Naive thymus-derived CD4-positive, alpha-beta T cell (primary cell): ENCODE results near the gene ZNF253. TPM values are rescaled to one million over a fixed set of nuclear protein-coding genes. Genes with fewer than 3 reads are reported as not detected.
A peak's percentile ranks its signal among the peaks of the same experiment; 100 is the strongest.
"Not testable (repeated sequence)": the region's sequence is repeated elsewhere in the genome, so short reads cannot be mapped to it uniquely, and the experiment has no call there.

Experiments
- ATAC-seq: fragments of 150-1000 bp; cut with Tn5 transposase; 2 replicates; pipeline ENCODE4 v1.10.0; 2021; ENCODE audit warnings: mild to moderate bottlenecking, moderate library complexity
- CTCF ChIA-PET: fragments of 350-600 bp; sonication (Branson Sonifier 250); formaldehyde crosslinking; loops from one replicate; lab custom pipeline; 2021; ENCODE audit warnings: antibody characterized with exemption; lab: Charles Lee
- POLR2A ChIA-PET: fragments of 350-600 bp; sonication (Branson Sonifier 250); formaldehyde crosslinking; loops from one replicate; lab custom pipeline; 2021; ENCODE audit warnings: antibody characterized with exemption, inconsistent platforms; lab: Charles Lee
- DNase-seq, 9 donors: peaks; one replicate each; pipeline versions ENCODE4 v3.0.0 to v3.0.0-alpha.2; 2020 to 2022; ENCODE audit warnings: mixed read lengths in 1 of 9
- H3K27ac ChIP-seq: one replicate; pipeline ENCODE4 v1.7.0; 2013; ENCODE audit warnings: mild to moderate bottlenecking, low read depth, low read length, moderate library complexity
- H3K27me3 ChIP-seq, 2 donors: one replicate each; pipeline ENCODE4 v1.7.0; 2013; ENCODE audit warnings: low read length in 2 of 2, mild to moderate bottlenecking in 2 of 2, moderate library complexity in 2 of 2; ENCODE audit not compliant: control insufficient read depth in 2 of 2, insufficient read depth in 2 of 2
- H3K36me3 ChIP-seq, 3 experiments: 1 replicate in 2 of 3; 2 replicates in 1 of 3; pipeline ENCODE4 v1.7.0; 2013; ENCODE audit warnings: low read length in 3 of 3, mild to moderate bottlenecking in 3 of 3, moderate library complexity in 1 of 3; ENCODE audit not compliant: insufficient read depth in 3 of 3, control insufficient read depth in 2 of 3
- H3K4me1 ChIP-seq, 2 donors: one replicate each; pipeline ENCODE4 v1.7.0; 2013; ENCODE audit warnings: low read length in 2 of 2, mild to moderate bottlenecking in 2 of 2, moderate library complexity in 1 of 2; ENCODE audit not compliant: control insufficient read depth in 2 of 2, insufficient read depth in 2 of 2
- H3K4me3 ChIP-seq: 2 replicates; pipeline ENCODE4 v1.7.0; 2013; ENCODE audit warnings: mild to moderate bottlenecking, low read length
- H3K9me3 ChIP-seq, 3 experiments: 1 replicate in 2 of 3; 2 replicates in 1 of 3; pipeline ENCODE4 v1.7.0; 2013; ENCODE audit warnings: low read length in 3 of 3; ENCODE audit not compliant: control insufficient read depth in 2 of 3
- H3K27ac Mint-ChIP-seq, 9 donors: one replicate each; pipeline ENCODE4 v1.8.0; 2020 to 2022; ENCODE audit warnings: mixed read lengths in 9 of 9, mild to moderate bottlenecking in 8 of 9, moderate library complexity in 5 of 9, inconsistent platforms in 2 of 9
- H3K27me3 Mint-ChIP-seq, 5 donors: one replicate each; pipeline ENCODE4 v1.8.0; 2021 to 2022; ENCODE audit warnings: mixed read lengths in 5 of 5, mild to moderate bottlenecking in 1 of 5
- H3K36me3 Mint-ChIP-seq, 5 donors: one replicate each; pipeline ENCODE4 v1.8.0; 2020 to 2022; ENCODE audit warnings: mixed read lengths in 5 of 5, mild to moderate bottlenecking in 3 of 5, inconsistent platforms in 1 of 5
- H3K4me1 Mint-ChIP-seq, 7 donors: one replicate each; pipeline ENCODE4 v1.8.0; 2020 to 2022; ENCODE audit warnings: mixed read lengths in 7 of 7, mild to moderate bottlenecking in 3 of 7, inconsistent platforms in 1 of 7
- H3K4me3 Mint-ChIP-seq, 10 donors: one replicate each; pipeline ENCODE4 v1.8.0; 2020 to 2022; ENCODE audit warnings: mild to moderate bottlenecking in 10 of 10, mixed read lengths in 10 of 10, moderate library complexity in 6 of 10, inconsistent platforms in 2 of 10
- H3K9me3 Mint-ChIP-seq, 11 donors: one replicate each; pipeline ENCODE4 v1.8.0; 2020 to 2022; ENCODE audit warnings: mixed read lengths in 11 of 11, mild to moderate bottlenecking in 4 of 11, inconsistent platforms in 1 of 11, moderate library complexity in 1 of 11
- intact Hi-C, 2 donors: fragments of 100-400 bp; cut with micrococcal nuclease; formaldehyde crosslinking; loops; one replicate each; pipeline ENCODE4 v1.15.1; 2023
- polyA plus RNA-seq, 2 donors: library from polyadenylated mRNA; unstranded; fragments of 300-500 nt; fragmentation: Illumina TruSeq; gene quantifications; one replicate each; pipeline ENCODE4 v1.2.3, GENCODE V29; 2021
- total RNA-seq, 6 experiments: library from RNA in 5 of 6; stranded (reverse) in 5 of 6; gene quantifications; 1 replicate in 5 of 6; 2 replicates in 1 of 6; pipeline ENCODE4 v1.2.3 and lab custom pipeline; 2021 to 2026

ZNF253 gene
- total and polyA plus RNA-seq, 7 experiments from 2014 or later: 9.5 to 33.8 (median 14.8) TPM

GRCh38 chr19:19873381-19873780, 7.7 kb downstream of the ZNF253 start:
- Mint-ChIP-seq H3K4me3 (no peak overlapping the region), H3K27me3 (no peaks in the 10 kb centered on the region), H3K9me3 (peaks cover 0 to 56% (median 4%) of the 10 kb centered on the region in 11 donors), H3K4me1 (peaks cover 9 to 48% (median 39%) of the 10 kb centered on the region in 7 donors), H3K27ac (peak overlapping the region in 1 of 9 donors; percentile 9), H3K36me3 (peaks cover 0 to 67% (median 46%) of the 10 kb centered on the region in 5 donors)
- Histone ChIP-seq H3K27ac (no peak overlapping the region), H3K27me3 (no peaks in the 10 kb centered on the region), H3K4me3 (no peak overlapping the region), H3K4me1 (peaks cover 1 to 2% of the 10 kb centered on the region in 2 donors), H3K36me3 (peaks cover 0 to 10% (median 6%) of the 10 kb centered on the region in 3 experiments), H3K9me3 (peaks cover 0 to 3% (median 0%) of the 10 kb centered on the region in 3 experiments)
- POLR2A ChIA-PET: interaction anchor here (1.3 kb wide), 1 partner anchor 52 kb away, joined by 3 read pairs; the partner anchor contains the start of gene ZNF506
- intact Hi-C loops: no loop called here
- CTCF ChIA-PET: no interaction called here
- DNase-seq (no peak), ATAC-seq (no peak)

- H3K27me3 Mint-ChIP-seq: no peaks in the 10 kb centered on the region
- POLR2A ChIA-PET: interaction anchor here (1.5 kb wide), 1 partner anchor 12 kb away, joined by 5 read pairs; the partner anchor contains the start of gene ZNF253
- peaks cover 0 to 75% (median 7%) of the 10 kb centered on the region in 11 donors for H3K9me3 Mint-ChIP-seq
- Histone ChIP-seq H3K9me3 (peaks cover 0 to 10% (median 0%) of the 10 kb centered on the region in 3 experiments), H3K27ac (no peak overlapping the region), H3K4me1 (no peaks in the 10 kb centered on the region), H3K4me3 (no peak overlapping the region), H3K36me3 (peaks cover 0 to 30% (median 11%) of the 10 kb centered on the region in 3 experiments), H3K27me3 (no peaks in the 10 kb centered on the region)
- no peak overlapping the region for H3K27ac Mint-ChIP-seq
- DNase-seq (no peak), ATAC-seq (no peak)
- no peak overlapping the region for H3K4me3 Mint-ChIP-seq
- peaks cover 0 to 69% (median 68%) of the 10 kb centered on the region in 5 donors for H3K36me3 Mint-ChIP-seq
- intact Hi-C loops: no loop called here
- H3K4me1 Mint-ChIP-seq: peaks cover 0 to 19% (median 12%) of the 10 kb centered on the region in 7 donors
- CTCF ChIA-PET: no interaction called here
Observed at GRCh38 chr19:19877724-19878123, 12.0 kb downstream of the ZNF253 start.

DNA sequence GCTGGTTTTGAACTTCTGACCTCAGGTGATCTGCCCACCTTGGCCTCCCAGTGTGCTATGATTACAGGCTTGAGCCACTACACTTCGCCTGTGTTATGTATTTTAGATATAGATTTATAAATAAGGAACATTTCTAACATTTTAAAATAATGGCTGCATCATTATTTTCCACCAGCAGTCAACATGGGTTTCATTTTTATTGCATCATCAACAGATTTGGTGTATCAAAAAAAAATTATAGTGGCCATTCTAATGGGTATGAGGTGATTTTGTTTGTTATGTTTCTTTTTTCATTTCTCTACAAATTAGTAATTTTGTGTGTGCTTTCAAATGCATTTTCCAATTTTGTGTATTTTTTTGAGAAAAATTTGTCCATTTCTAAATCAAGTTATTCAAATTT, 18.9 kb downstream of the ZNF253 start:
- Mint-ChIP-seq H3K27me3 (no peaks in the 10 kb centered on the region), H3K4me1 (no peaks in the 10 kb centered on the region), H3K27ac (no peak overlapping the region), H3K36me3 (peaks cover 4 to 76% (median 69%) of the 10 kb centered on the region in 5 donors), H3K4me3 (no peak overlapping the region), H3K9me3 (peaks cover 0 to 89% (median 22%) of the 10 kb centered on the region in 11 donors)
- intact Hi-C loops: no loop called here
- peaks cover 0 to 23% (median 0%) of the 10 kb centered on the region in 3 experiments for H3K9me3 ChIP-seq
- no peak for DNase-seq
- no peak for ATAC-seq
- ChIA-PET POLR2A (no interaction called here), CTCF (no interaction called here)
- no peak overlapping the region for H3K27ac ChIP-seq
- H3K36me3 ChIP-seq: peaks cover 0 to 31% (median 5%) of the 10 kb centered on the region in 3 experiments
- no peaks in the 10 kb centered on the region for H3K4me1 ChIP-seq
- H3K4me3 ChIP-seq: no peak overlapping the region
- no peaks in the 10 kb centered on the region for H3K27me3 ChIP-seq

DNA sequence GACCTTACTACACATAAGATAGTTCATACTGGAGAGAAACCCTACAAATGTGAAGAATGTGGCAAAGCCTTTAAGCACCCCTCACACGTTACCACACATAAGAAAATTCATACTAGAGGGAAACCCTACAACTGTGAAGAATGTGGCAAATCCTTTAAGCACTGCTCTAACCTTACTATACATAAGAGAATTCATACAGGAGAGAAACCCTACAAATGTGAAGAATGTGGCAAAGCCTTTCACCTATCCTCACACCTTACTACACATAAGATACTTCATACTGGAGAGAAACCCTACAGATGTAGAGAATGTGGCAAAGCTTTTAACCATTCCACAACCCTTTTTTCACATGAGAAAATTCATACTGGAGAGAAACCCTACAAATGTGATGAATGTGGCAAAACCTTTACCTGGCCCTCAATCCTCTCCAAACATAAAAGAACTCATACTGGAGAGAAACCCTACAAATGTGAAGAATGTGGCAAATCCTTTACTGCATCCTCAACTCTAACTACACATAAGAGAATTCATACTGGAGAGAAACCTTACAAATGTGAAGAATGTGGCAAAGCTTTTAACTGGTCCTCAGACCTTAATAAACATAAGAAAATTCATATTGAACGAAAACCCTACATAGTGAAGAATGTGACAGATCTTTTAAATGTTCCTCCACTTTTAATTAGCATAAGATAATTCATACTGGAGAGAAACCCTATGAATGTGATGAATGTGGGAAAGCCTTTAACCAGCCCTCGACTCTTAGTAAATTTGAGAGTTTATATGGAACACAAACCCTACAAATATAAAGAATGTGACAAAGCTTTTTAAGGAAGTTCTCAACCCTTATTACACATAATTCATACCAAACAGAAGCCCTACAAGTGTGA, 26.6 kb downstream of the ZNF253 start:
- H3K36me3 ChIP-seq: peaks cover 9 to 17% (median 10%) of the 10 kb centered on the region in 3 experiments
- ATAC-seq, POLR2A ChIA-PET, H3K27ac Mint-ChIP-seq, H3K27me3 Mint-ChIP-seq, H3K27me3 ChIP-seq, intact Hi-C loops, CTCF ChIA-PET, H3K4me1 ChIP-seq, DNase-seq, H3K27ac ChIP-seq, H3K4me1 Mint-ChIP-seq, H3K4me3 ChIP-seq: not testable (repeated sequence)
- Mint-ChIP-seq H3K36me3 (peaks cover 23 to 61% (median 39%) of the 10 kb centered on the region in 5 donors), H3K9me3 (peaks cover 5 to 91% (median 52%) of the 10 kb centered on the region in 11 donors), H3K4me3 (peak overlapping the region in 1 of 10 donors; percentile 36)
- H3K9me3 ChIP-seq: peaks cover 0 to 70% (median 22%) of the 10 kb centered on the region in 3 experiments

- no peaks in the 10 kb centered on the region for H3K27me3 ChIP-seq
- Mint-ChIP-seq H3K4me3 (peak overlapping the region; percentile 90 to 100 (median 97)), H3K4me1 (peaks cover 13 to 39% (median 31%) of the 10 kb centered on the region in 7 donors), H3K36me3 (peaks cover 9 to 71% (median 11%) of the 10 kb centered on the region in 5 donors), H3K27me3 (no peaks in the 10 kb centered on the region), H3K9me3 (peaks cover 15 to 52% (median 30%) of the 10 kb centered on the region in 11 donors), H3K27ac (peak overlapping the region; percentile 82 to 97 (median 92))
- peaks cover 0 to 16% (median 5%) of the 10 kb centered on the region in 3 experiments for H3K9me3 ChIP-seq
- intact Hi-C loops: loop anchor here (1.0 to 10.0 kb wide), 9 partner anchors 34 to 667 kb away; partner anchors contain the start of genes ZNF101 (in 2 of the 2), ZNF506 (in 2 of the 2), ZNF14 (in 1 of the 2) and ZNF682 (in 1 of the 2)
- peak in 1 of 9 donors; percentile 2 for DNase-seq
- peak overlapping the region; percentile 77 for H3K27ac ChIP-seq
- no peaks in the 10 kb centered on the region for H3K36me3 ChIP-seq
- peak overlapping the region; percentile 83 for H3K4me3 ChIP-seq
- POLR2A ChIA-PET: interaction anchor here (0.6 to 4.6 kb wide), 18 partner anchors 17 to 273 kb away, joined by 3 to 44 read pairs (median 6); partner anchors contain the start of genes ATP13A1, ZNF101, ZNF14 and ZNF253
- CTCF ChIA-PET: interaction anchor here (1.4 kb wide), 1 partner anchor 11 kb away, joined by 3 read pairs; no protein-coding TSS in a partner anchor
- no peaks in the 10 kb centered on the region for H3K4me1 ChIP-seq
- peak; percentile 24 for ATAC-seq
Observed at GRCh38 chr19:19900139-19900728, 34.6 kb downstream of the ZNF253 start.
